Naive thymus-derived CD4-positive, alpha-beta T cell (primary cell): ENCODE measurements around the gene ZNF816. TPM values are rescaled to one million over a fixed set of nuclear protein-coding genes. Genes with fewer than 3 reads are reported as not detected.

ENCODE experiments used
- ATAC-seq: fragments of 150-1000 bp; cut with Tn5 transposase; 2 replicates; pipeline ENCODE4 v1.10.0; 2021; ENCODE audit warnings: mild to moderate bottlenecking, moderate library complexity
- CTCF ChIA-PET: fragments of 350-600 bp; sonication (Branson Sonifier 250); formaldehyde crosslinking; loops from one replicate; lab custom pipeline; 2021; ENCODE audit warnings: antibody characterized with exemption; lab: Charles Lee
- POLR2A ChIA-PET: fragments of 350-600 bp; sonication (Branson Sonifier 250); formaldehyde crosslinking; loops from one replicate; lab custom pipeline; 2021; ENCODE audit warnings: antibody characterized with exemption, inconsistent platforms; lab: Charles Lee
- DNase-seq, 9 donors: peaks; one replicate each; pipeline versions ENCODE4 v3.0.0 to v3.0.0-alpha.2; 2020 to 2022; ENCODE audit warnings: mixed read lengths in 1 of 9
- H3K27ac ChIP-seq: one replicate; pipeline ENCODE4 v1.7.0; 2013; ENCODE audit warnings: mild to moderate bottlenecking, low read depth, low read length, moderate library complexity
- H3K27me3 ChIP-seq, 2 donors: one replicate each; pipeline ENCODE4 v1.7.0; 2013; ENCODE audit warnings: low read length in 2 of 2, mild to moderate bottlenecking in 2 of 2, moderate library complexity in 2 of 2; ENCODE audit not compliant: control insufficient read depth in 2 of 2, insufficient read depth in 2 of 2
- H3K36me3 ChIP-seq, 3 experiments: 1 replicate in 2 of 3; 2 replicates in 1 of 3; pipeline ENCODE4 v1.7.0; 2013; ENCODE audit warnings: low read length in 3 of 3, mild to moderate bottlenecking in 3 of 3, moderate library complexity in 1 of 3; ENCODE audit not compliant: insufficient read depth in 3 of 3, control insufficient read depth in 2 of 3
- H3K4me1 ChIP-seq, 2 donors: one replicate each; pipeline ENCODE4 v1.7.0; 2013; ENCODE audit warnings: low read length in 2 of 2, mild to moderate bottlenecking in 2 of 2, moderate library complexity in 1 of 2; ENCODE audit not compliant: control insufficient read depth in 2 of 2, insufficient read depth in 2 of 2
- H3K4me3 ChIP-seq: 2 replicates; pipeline ENCODE4 v1.7.0; 2013; ENCODE audit warnings: mild to moderate bottlenecking, low read length
- H3K9me3 ChIP-seq, 3 experiments: 1 replicate in 2 of 3; 2 replicates in 1 of 3; pipeline ENCODE4 v1.7.0; 2013; ENCODE audit warnings: low read length in 3 of 3; ENCODE audit not compliant: control insufficient read depth in 2 of 3
- H3K27ac Mint-ChIP-seq, 9 donors: one replicate each; pipeline ENCODE4 v1.8.0; 2020 to 2022; ENCODE audit warnings: mixed read lengths in 9 of 9, mild to moderate bottlenecking in 8 of 9, moderate library complexity in 5 of 9, inconsistent platforms in 2 of 9
- H3K27me3 Mint-ChIP-seq, 5 donors: one replicate each; pipeline ENCODE4 v1.8.0; 2021 to 2022; ENCODE audit warnings: mixed read lengths in 5 of 5, mild to moderate bottlenecking in 1 of 5
- H3K36me3 Mint-ChIP-seq, 5 donors: one replicate each; pipeline ENCODE4 v1.8.0; 2020 to 2022; ENCODE audit warnings: mixed read lengths in 5 of 5, mild to moderate bottlenecking in 3 of 5, inconsistent platforms in 1 of 5
- H3K4me1 Mint-ChIP-seq, 7 donors: one replicate each; pipeline ENCODE4 v1.8.0; 2020 to 2022; ENCODE audit warnings: mixed read lengths in 7 of 7, mild to moderate bottlenecking in 3 of 7, inconsistent platforms in 1 of 7
- H3K4me3 Mint-ChIP-seq, 10 donors: one replicate each; pipeline ENCODE4 v1.8.0; 2020 to 2022; ENCODE audit warnings: mild to moderate bottlenecking in 10 of 10, mixed read lengths in 10 of 10, moderate library complexity in 6 of 10, inconsistent platforms in 2 of 10
- H3K9me3 Mint-ChIP-seq, 11 donors: one replicate each; pipeline ENCODE4 v1.8.0; 2020 to 2022; ENCODE audit warnings: mixed read lengths in 11 of 11, mild to moderate bottlenecking in 4 of 11, inconsistent platforms in 1 of 11, moderate library complexity in 1 of 11
- intact Hi-C, 2 donors: fragments of 100-400 bp; cut with micrococcal nuclease; formaldehyde crosslinking; loops; one replicate each; pipeline ENCODE4 v1.15.1; 2023
- polyA plus RNA-seq, 2 donors: library from polyadenylated mRNA; unstranded; fragments of 300-500 nt; fragmentation: Illumina TruSeq; gene quantifications; one replicate each; pipeline ENCODE4 v1.2.3, GENCODE V29; 2021
- total RNA-seq, 6 experiments: library from RNA in 5 of 6; stranded (reverse) in 5 of 6; gene quantifications; 1 replicate in 5 of 6; 2 replicates in 1 of 6; pipeline ENCODE4 v1.2.3 and lab custom pipeline; 2021 to 2026

The ZNF816 gene
- total and polyA plus RNA-seq, 7 experiments from 2014 or later, result 5.0 to 27.7 (median 14.0) TPM

GRCh38 chr19:52901842-52902241, 60.8 kb downstream of the ZNF816 start:
- Mint-ChIP-seq H3K9me3 (peaks cover 7 to 74% (median 27%) of the 10 kb centered on the region in 11 donors), H3K36me3 (peaks cover 21 to 30% (median 25%) of the 10 kb centered on the region in 5 donors), H3K4me1 (peaks cover 4 to 18% (median 10%) of the 10 kb centered on the region in 7 donors), H3K27me3 (no peaks in the 10 kb centered on the region), H3K4me3 (no peak overlapping the region), H3K27ac (no peak overlapping the region)
- no peak for DNase-seq
- ATAC-seq, result no peak
- Histone ChIP-seq H3K9me3 (peaks cover 0 to 10% (median 0%) of the 10 kb centered on the region in 3 experiments), H3K27me3 (no peaks in the 10 kb centered on the region), H3K4me3 (no peak overlapping the region), H3K27ac (no peak overlapping the region), H3K4me1 (peaks cover 4 to 5% of the 10 kb centered on the region in 2 donors), H3K36me3 (no peaks in the 10 kb centered on the region)
- ChIA-PET POLR2A (interaction anchor here (0.6 to 0.7 kb wide), 2 partner anchors 74 to 199 kb away, joined by 4 read pairs; no protein-coding TSS in a partner anchor), CTCF (interaction anchor here (0.7 kb wide), 1 partner anchor 333 kb away, joined by 6 read pairs; no protein-coding TSS in a partner anchor)
- intact Hi-C loops, result no loop called here

Other genes with a start within 250 kb of the ZNF816 start
- 10 to 100 TPM; 23.4 to 56.0 (median 36.8) TPM for gene ZNF611, start 227.8 kb downstream of the ZNF816 start, total RNA-seq
- gene ZNF611, start 227.8 kb downstream of the ZNF816 start, polyA plus RNA-seq, result 10 to 100 TPM; 32.6 to 43.5 TPM
- 10 to 100 TPM in 4 of 5 experiments, 1 to 10 TPM in 1; 6.7 to 30.0 (median 19.8) TPM for gene ZNF600, start 176.1 kb downstream of the ZNF816 start, total RNA-seq
- gene ZNF600, start 176.1 kb downstream of the ZNF816 start, polyA plus RNA-seq, result 10 to 100 TPM in 1 of 2 donors, 1 to 10 TPM in 1; 5.2 to 17.2 TPM
- gene ZNF28, start 141.2 kb downstream of the ZNF816 start, total RNA-seq, result 10 to 100 TPM in 3 of 5 experiments, 1 to 10 TPM in 2; 6.5 to 26.0 (median 21.0) TPM
- gene ZNF28, start 141.2 kb downstream of the ZNF816 start, polyA plus RNA-seq, result 10 to 100 TPM; 10.2 to 14.4 TPM
- gene ZNF468, start 105.3 kb downstream of the ZNF816 start, total RNA-seq, result 10 to 100 TPM; 10.7 to 26.7 (median 21.7) TPM
- gene ZNF468, start 105.3 kb downstream of the ZNF816 start, polyA plus RNA-seq, result 10 to 100 TPM; 16.0 to 25.4 TPM
- 10 to 100 TPM in 3 of 5 experiments, 1 to 10 TPM in 2; 4.5 to 13.4 (median 11.6) TPM for gene ZNF320, start 65.2 kb downstream of the ZNF816 start, total RNA-seq
- 1 to 10 TPM; 5.4 to 7.1 TPM for gene ZNF320, start 65.2 kb downstream of the ZNF816 start, polyA plus RNA-seq
- gene ZNF888, start 39.5 kb downstream of the ZNF816 start, total RNA-seq, result 1 to 10 TPM; 2.1 to 7.2 (median 6.0) TPM
- gene ZNF888, start 39.5 kb downstream of the ZNF816 start, polyA plus RNA-seq, result 1 to 10 TPM; 1.3 to 2.5 TPM
- not detected for gene ERVV-1, start 51.0 kb upstream of the ZNF816 start, total RNA-seq
- not detected for gene ERVV-1, start 51.0 kb upstream of the ZNF816 start, polyA plus RNA-seq
- gene ERVV-2, start 81.9 kb upstream of the ZNF816 start, total RNA-seq, result not detected
- gene ERVV-2, start 81.9 kb upstream of the ZNF816 start, polyA plus RNA-seq, result not detected
- gene ZNF160, start 140.5 kb upstream of the ZNF816 start, total RNA-seq, result 10 to 100 TPM; 39.1 to 75.3 (median 52.9) TPM
- gene ZNF160, start 140.5 kb upstream of the ZNF816 start, polyA plus RNA-seq, result 10 to 100 TPM; 24.2 to 32.6 TPM
- gene ZNF415, start 170.0 kb upstream of the ZNF816 start, total RNA-seq, result 1 to 10 TPM in 2 of 5 experiments, under 1 TPM in 3; 0.58 to 2.1 (median 0.98) TPM
- gene ZNF415, start 170.0 kb upstream of the ZNF816 start, polyA plus RNA-seq, result 1 to 10 TPM; 2.2 to 3.6 TPM
- gene ZNF347, start 196.2 kb upstream of the ZNF816 start, total RNA-seq, result 10 to 100 TPM in 2 of 5 experiments, 1 to 10 TPM in 3; 3.3 to 26.9 (median 7.3) TPM
- 1 to 10 TPM; 6.5 to 9.5 TPM for gene ZNF347, start 196.2 kb upstream of the ZNF816 start, polyA plus RNA-seq
- 1 to 10 TPM; 1.6 to 5.9 (median 3.3) TPM for gene ZNF665, start 230.5 kb upstream of the ZNF816 start, total RNA-seq
- gene ZNF665, start 230.5 kb upstream of the ZNF816 start, polyA plus RNA-seq, result 10 to 100 TPM; 12.2 to 13.7 TPM